Mononuclear cell (primary cell): ENCODE results near the gene STX8. TPM values are rescaled to one million over a fixed set of nuclear protein-coding genes. Genes with fewer than 3 reads are reported as not detected.

Experiments used
- H3K27me3 ChIP-seq: 2 replicates; pipeline ENCODE4 v1.6.0; 2011; ENCODE audit warnings: low read length, control low read depth; ENCODE audit not compliant: insufficient read depth
- H3K4me1 ChIP-seq: 2 replicates; pipeline ENCODE4 v1.5.1; 2011; ENCODE audit warnings: mild to moderate bottlenecking, low read length, control low read depth; ENCODE audit not compliant: insufficient read depth
- H3K4me3 ChIP-seq: 2 replicates; pipeline ENCODE4 v1.5.1; 2011; ENCODE audit warnings: mild to moderate bottlenecking, low read length, moderate library complexity
- H3K9me3 ChIP-seq: 2 replicates; pipeline ENCODE4 v1.5.1; 2011; ENCODE audit warnings: low read depth, mild to moderate bottlenecking, control low read depth, low read length
- total RNA-seq: library from RNA; depleted of rRNA; stranded (reverse); fragments of >200 nt; gene quantifications from one replicate; pipeline ENCODE4 v1.2.3, GENCODE V29; 2012

The STX8 gene
- total RNA-seq, 1 donor = 67.8 TPM

- Histone ChIP-seq H3K4me1 (peaks cover under 1% of the 10 kb centered on the region), H3K9me3 (no peaks in the 10 kb centered on the region), H3K4me3 (no peak overlapping the region), H3K27me3 (no peaks in the 10 kb centered on the region)
Observed at GRCh38 chr17:9233761-9234160, 341.9 kb downstream of the STX8 start.

GRCh38 chr17:9233271-9233599 is 342.4 kb downstream of the STX8 start:
- no peaks in the 10 kb centered on the region for H3K27me3 ChIP-seq
- no peaks in the 10 kb centered on the region for H3K9me3 ChIP-seq
- no peaks in the 10 kb centered on the region for H3K4me1 ChIP-seq
- H3K4me3 ChIP-seq = no peak overlapping the region

GRCh38 chr17:9232591-9233270 is 342.9 kb downstream of the STX8 start:
- Histone ChIP-seq H3K27me3 (no peaks in the 10 kb centered on the region), H3K9me3 (no peaks in the 10 kb centered on the region), H3K4me1 (no peaks in the 10 kb centered on the region), H3K4me3 (no peak overlapping the region)

GRCh38 chr17:9232155-9232475 is 343.5 kb downstream of the STX8 start:
- Histone ChIP-seq H3K9me3 (no peaks in the 10 kb centered on the region), H3K4me3 (no peak overlapping the region), H3K27me3 (no peaks in the 10 kb centered on the region), H3K4me1 (no peaks in the 10 kb centered on the region)

GRCh38 chr17:9231449-9232154 is 344.0 kb downstream of the STX8 start:
- H3K4me3 ChIP-seq = no peak overlapping the region
- no peaks in the 10 kb centered on the region for H3K27me3 ChIP-seq
- H3K4me1 ChIP-seq = peaks cover 1% of the 10 kb centered on the region
- H3K9me3 ChIP-seq = no peaks in the 10 kb centered on the region

- Histone ChIP-seq H3K4me1 (peaks cover 4% of the 10 kb centered on the region), H3K4me3 (no peak overlapping the region), H3K9me3 (no peaks in the 10 kb centered on the region), H3K27me3 (no peaks in the 10 kb centered on the region)
Observed at GRCh38 chr17:9230861-9231260, 344.8 kb downstream of the STX8 start.

- Histone ChIP-seq H3K9me3 (no peaks in the 10 kb centered on the region), H3K4me1 (peaks cover 4% of the 10 kb centered on the region), H3K27me3 (no peaks in the 10 kb centered on the region), H3K4me3 (no peak overlapping the region)
Observed at GRCh38 chr17:9230346-9230745, 345.3 kb downstream of the STX8 start.

- H3K27me3 ChIP-seq = no peaks in the 10 kb centered on the region
- no peaks in the 10 kb centered on the region for H3K9me3 ChIP-seq
- H3K4me3 ChIP-seq = no peak overlapping the region
- H3K4me1 ChIP-seq = peaks cover 4% of the 10 kb centered on the region
Observed at GRCh38 chr17:9229826-9230201, 345.8 kb downstream of the STX8 start.

GRCh38 chr17:9229160-9229825 is 346.3 kb downstream of the STX8 start:
- no peaks in the 10 kb centered on the region for H3K9me3 ChIP-seq
- peaks cover 4% of the 10 kb centered on the region for H3K4me1 ChIP-seq
- H3K4me3 ChIP-seq = no peak overlapping the region
- H3K27me3 ChIP-seq = no peaks in the 10 kb centered on the region

GRCh38 chr17:9228408-9229159 is 347.0 kb downstream of the STX8 start:
- Histone ChIP-seq H3K4me3 (no peak overlapping the region), H3K4me1 (peaks cover 4% of the 10 kb centered on the region), H3K27me3 (no peaks in the 10 kb centered on the region), H3K9me3 (no peaks in the 10 kb centered on the region)

GRCh38 chr17:9227819-9228407 is 347.7 kb downstream of the STX8 start:
- Histone ChIP-seq H3K27me3 (no peaks in the 10 kb centered on the region), H3K4me1 (peaks cover 4% of the 10 kb centered on the region)

GRCh38 chr17:9226794-9227135 is 348.9 kb downstream of the STX8 start:
- Histone ChIP-seq H3K27me3 (no peaks in the 10 kb centered on the region), H3K4me1 (peaks cover 4% of the 10 kb centered on the region), H3K9me3 (no peaks in the 10 kb centered on the region), H3K4me3 (no peak overlapping the region)

More at GRCh38 chr17:9227819-9228407, 347.7 kb downstream of the STX8 start:
- H3K4me3 ChIP-seq = no peak overlapping the region
- H3K9me3 ChIP-seq = no peaks in the 10 kb centered on the region

- no peaks in the 10 kb centered on the region for H3K27me3 ChIP-seq
Observed at GRCh38 chr17:9226130-9226793, 349.4 kb downstream of the STX8 start.

GRCh38 chr17:9225305-9226101 is 350.1 kb downstream of the STX8 start:
- no peaks in the 10 kb centered on the region for H3K27me3 ChIP-seq
- peaks cover 4% of the 10 kb centered on the region for H3K4me1 ChIP-seq

More at GRCh38 chr17:9226130-9226793, 349.4 kb downstream of the STX8 start:
- Histone ChIP-seq H3K9me3 (no peaks in the 10 kb centered on the region), H3K4me3 (no peak overlapping the region), H3K4me1 (peaks cover 4% of the 10 kb centered on the region)

More at GRCh38 chr17:9225305-9226101, 350.1 kb downstream of the STX8 start:
- Histone ChIP-seq H3K4me3 (no peak overlapping the region), H3K9me3 (no peaks in the 10 kb centered on the region)
